ENCODE data around the gene CPNE2.

CPNE2 gene

GRCh38 chr16:57140931-57141668 lies 48.7 kb downstream of the CPNE2 start:
- no peak for TF ChIP-seq CTCF (IDR thresholded peaks at IDR 0.05)
- H3K9me3 ChIP-seq: no peaks in the 10 kb centered on the region
- no peak overlapping the region for H3K4me3 ChIP-seq
- peaks cover 0 to 14% (median 5%) of the 10 kb centered on the region in 4 donors for H3K4me1 ChIP-seq
- H3K27me3 ChIP-seq: no peaks in the 10 kb centered on the region
- peak in 1 of 2 donors; percentile 53 for DNase-seq
- peaks cover 0 to 32% (median 0%) of the 10 kb centered on the region in 3 donors for H3K36me3 ChIP-seq
- intact Hi-C loops (cut with DNase I; ENCODE audit: low total_unique reads): no loop called here
- no peak overlapping the region for H3K27ac ChIP-seq

DNA sequence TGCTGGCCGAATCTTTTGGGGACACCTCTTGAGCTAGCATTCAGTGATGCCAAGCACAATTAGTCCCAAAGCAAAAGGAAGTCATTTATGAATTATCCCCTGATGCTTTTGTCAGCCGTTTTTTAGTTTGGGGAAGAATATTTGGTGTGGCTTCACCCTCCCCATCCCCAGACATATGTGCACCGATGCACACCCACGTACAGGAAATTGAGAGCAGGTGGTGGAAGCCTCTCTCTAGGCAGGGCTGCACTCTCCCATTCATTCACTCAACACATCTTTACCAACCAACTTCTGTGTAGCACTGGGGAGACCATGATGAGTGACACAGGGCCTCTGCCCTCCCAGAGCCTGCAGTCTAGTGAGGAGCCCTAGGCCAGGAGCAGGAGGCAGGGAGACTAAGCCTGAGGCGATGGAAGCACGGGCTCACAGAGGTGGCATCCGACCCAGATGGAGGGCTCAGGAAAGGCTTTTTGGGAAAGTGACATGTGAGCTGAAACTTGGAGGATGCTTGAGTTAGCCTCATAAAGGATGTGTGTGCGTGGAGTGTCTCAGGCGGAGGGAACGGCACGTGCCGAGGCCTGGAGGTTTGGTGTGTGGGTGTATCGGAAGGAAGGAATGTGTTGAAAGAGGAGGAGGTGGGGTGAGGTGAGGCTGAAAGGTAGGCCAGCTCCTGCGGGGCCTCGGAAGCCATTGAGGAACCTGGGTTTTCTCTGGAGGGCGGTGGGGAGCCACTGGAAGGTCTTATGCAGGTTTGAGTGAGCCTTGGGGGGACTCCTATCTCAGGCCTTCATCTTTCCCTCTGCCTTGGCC lies 49.6 kb downstream of the CPNE2 start:
- TF ChIP-seq CTCF (IDR thresholded peaks at IDR 0.05): no peak
- Histone ChIP-seq H3K4me3 (no peak overlapping the region), H3K27me3 (no peaks in the 10 kb centered on the region), H3K4me1 (peaks cover 0 to 17% (median 5%) of the 10 kb centered on the region in 4 donors), H3K9me3 (no peaks in the 10 kb centered on the region), H3K36me3 (peaks cover 0 to 27% (median 0%) of the 10 kb centered on the region in 3 donors), H3K27ac (no peak overlapping the region)
- peak in 1 of 2 donors; percentile 62 for DNase-seq
- intact Hi-C loops (cut with DNase I; ENCODE audit: low total_unique reads): no loop called here

DNA sequence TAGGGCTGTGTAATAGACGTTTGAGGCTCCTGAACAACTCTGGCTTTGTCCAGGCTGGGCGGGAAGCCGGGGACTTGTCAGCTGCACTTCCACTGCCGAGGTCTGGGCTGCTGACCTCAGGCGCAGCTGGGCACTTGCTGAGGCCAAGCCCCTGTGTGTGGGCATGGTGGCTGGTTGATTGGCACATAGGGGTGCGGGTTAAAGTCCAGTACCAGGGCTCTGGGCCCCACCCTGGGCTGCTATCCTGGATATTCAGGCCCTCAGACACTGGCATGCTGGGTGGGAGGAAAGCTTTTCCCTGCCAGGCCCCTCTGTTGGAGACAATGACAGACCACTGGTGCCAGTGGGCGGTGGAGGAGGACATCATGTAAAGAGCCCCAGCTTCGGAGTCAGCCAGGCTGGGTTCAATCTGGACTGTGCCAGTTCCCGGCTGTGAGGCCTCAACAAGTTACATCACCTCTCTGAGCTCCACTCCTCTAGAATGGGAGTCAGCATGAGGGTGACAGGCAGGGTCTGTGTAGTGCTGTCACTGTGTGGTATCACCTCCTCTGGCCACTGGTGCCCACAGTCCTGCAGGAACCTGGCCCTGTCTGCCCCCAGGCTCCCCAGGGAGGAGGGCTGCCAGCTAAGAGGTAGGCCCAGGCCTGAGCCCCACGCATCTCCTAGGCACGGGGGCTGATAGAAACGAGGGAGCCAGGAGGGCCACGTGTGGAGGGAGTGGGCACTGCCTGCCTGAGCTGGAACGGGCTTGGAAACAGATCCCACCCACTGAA lies 51.0 kb downstream of the CPNE2 start:
- Histone ChIP-seq H3K36me3 (peaks cover 0 to 17% (median 0%) of the 10 kb centered on the region in 3 donors), H3K4me1 (peaks cover 0 to 22% (median 8%) of the 10 kb centered on the region in 4 donors), H3K27me3 (no peaks in the 10 kb centered on the region), H3K9me3 (no peaks in the 10 kb centered on the region), H3K4me3 (no peak overlapping the region), H3K27ac (no peak overlapping the region)
- peak in 1 of 2 donors; percentile 48 for DNase-seq
- intact Hi-C loops (cut with DNase I; ENCODE audit: low total_unique reads): no loop called here
- no peak for TF ChIP-seq CTCF (IDR thresholded peaks at IDR 0.05)

DNA sequence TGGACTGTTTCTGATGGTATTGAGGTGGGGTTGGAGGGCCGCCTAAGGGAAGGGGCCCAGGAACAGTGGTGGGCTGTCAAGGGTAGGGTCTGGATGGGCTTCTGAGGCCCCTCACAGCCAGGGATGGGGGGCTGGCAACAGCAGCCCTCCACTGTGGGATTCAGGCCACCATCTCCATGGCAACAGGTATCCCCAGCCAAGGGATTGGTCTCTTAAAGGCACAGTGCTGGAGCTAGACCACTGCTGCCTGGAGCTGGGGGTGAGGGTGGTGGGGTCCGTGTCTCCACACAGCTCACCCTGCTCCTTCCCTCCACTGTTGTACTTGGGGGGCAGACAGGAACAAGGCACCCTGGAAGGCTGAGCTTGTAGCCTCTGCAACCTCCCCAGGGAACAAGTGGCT lies 51.6 kb downstream of the CPNE2 start:
- Histone ChIP-seq H3K4me3 (no peak overlapping the region), H3K36me3 (peaks cover 0 to 24% (median 0%) of the 10 kb centered on the region in 3 donors), H3K4me1 (peaks cover 0 to 22% (median 8%) of the 10 kb centered on the region in 4 donors), H3K9me3 (no peaks in the 10 kb centered on the region), H3K27me3 (no peaks in the 10 kb centered on the region), H3K27ac (no peak overlapping the region)
- DNase-seq: no peak
- intact Hi-C loops (cut with DNase I; ENCODE audit: low total_unique reads): no loop called here
- TF ChIP-seq CTCF (IDR thresholded peaks at IDR 0.05): no peak

Measured in tibial artery (tissue), 4 donors.